GM23338 (cell line): ENCODE measurements around the gene SLC6A11.

Experiments used
- CREB1 ChIP-seq: fragments of 250-450 bp; sonication (Bioruptor Pico); IDR thresholded peaks from 2 replicates; pipeline ENCODE4 v1.5.0; 2020; ENCODE audit warnings: low read depth, mild to moderate bottlenecking, moderate library complexity
- CTCF ChIP-seq, 2 experiments: fragments of 200-600 bp in 1 of 2; sonication (generic) in 1 of 2; conservative IDR thresholded peaks; 2 replicates each; pipeline versions ENCODE4 v1.5.1 to v1.6.1; 2016 to 2017; ENCODE audit warnings: antibody characterized with exemption in 2 of 2, low read depth in 2 of 2, mild to moderate bottlenecking in 2 of 2, moderate library complexity in 1 of 2
- EZH2 ChIP-seq: fragments of 200-600 bp; sonication (generic); IDR thresholded peaks from one replicate; pipeline ENCODE4 v1.8.0; 2017; ENCODE audit warnings: antibody characterized with exemption, mild to moderate bottlenecking, low read depth; ENCODE audit not compliant: unreplicated experiment
- JUNB ChIP-seq: IDR thresholded peaks from one replicate; pipeline ENCODE4 v1.6.1; 2016; ENCODE audit warnings: antibody characterized with exemption; ENCODE audit not compliant: unreplicated experiment
- POLR2AphosphoS5 ChIP-seq: IDR thresholded peaks from 2 replicates; pipeline ENCODE4 v1.6.1; 2016; ENCODE audit warnings: antibody characterized with exemption, low read depth
- REST ChIP-seq: IDR thresholded peaks from one replicate; pipeline ENCODE4 v1.6.1; 2018; ENCODE audit warnings: antibody characterized with exemption; ENCODE audit not compliant: unreplicated experiment

GRCh38 chr3:10768708-10769394 lies 47.2 kb upstream of the SLC6A11 start:
- TF ChIP-seq CTCF (conservative IDR thresholded peaks at IDR 0.05; ENCODE audit: low read depth in 2 of 2) (no peak), CREB1 (CRISPR knock-in tag) (no peak), EZH2 (no peak), JUNB (no peak), REST (no peak), POLR2AphosphoS5 (no peak)
